Ascending aorta (tissue), 2 donors: Measurements from ENCODE around the gene ACSS3. TPM values are rescaled to one million over a fixed set of nuclear protein-coding genes. Genes with fewer than 3 reads are reported as not detected.
A peak's percentile ranks its signal among the peaks of the same experiment; 100 is the strongest.

Experiments
- DNase-seq, 2 donors: peaks; one replicate each; pipeline ENCODE4 v3.0.0-alpha.2; 2019; ENCODE audit warnings: low spot score in 2 of 2
- H3K27ac ChIP-seq, 2 donors: fragments of 200-600 bp; sonication (generic); one replicate each; pipeline ENCODE4 v1.5.1; 2016 to 2017; ENCODE audit warnings: mild to moderate bottlenecking in 1 of 2
- H3K27me3 ChIP-seq: fragments of 200-600 bp; sonication (generic); one replicate; pipeline ENCODE4 v1.5.1; 2017
- H3K36me3 ChIP-seq, 2 donors: fragments of 200-600 bp; sonication (generic); one replicate each; pipeline ENCODE4 v1.5.1; 2016
- H3K4me1 ChIP-seq, 2 donors: fragments of 200-600 bp; sonication (generic); one replicate each; pipeline ENCODE4 v1.5.1; 2016 to 2017; ENCODE audit warnings: mild to moderate bottlenecking in 1 of 2
- H3K4me3 ChIP-seq, 2 donors: fragments of 200-600 bp; sonication (generic); one replicate each; pipeline ENCODE4 v1.5.1; 2016 to 2017; ENCODE audit warnings: mild to moderate bottlenecking in 1 of 2
- H3K9me3 ChIP-seq, 2 donors: fragments of 200-600 bp; sonication (generic); one replicate each; pipeline ENCODE4 v1.5.1; 2016
- CTCF ChIP-seq, 3 experiments: fragments of 200-600 bp in 2 of 3; fragments of 450-650 bp in 1 of 3; sonication (generic) in 2 of 3; IDR thresholded peaks; one replicate each; pipeline ENCODE4 v1.5.1; 2016 to 2019; ENCODE audit warnings: antibody characterized with exemption in 3 of 3, mild to moderate bottlenecking in 1 of 3, moderate library complexity in 1 of 3
- intact Hi-C: fragments of 100-400 bp; cut with DNase I; formaldehyde crosslinking; loops from one replicate; pipeline ENCODE4 v1.15.1; 2023
- total RNA-seq: library from RNA; depleted of rRNA; stranded (reverse); fragments of >200 nt; gene quantifications from one replicate; pipeline ENCODE4 v1.1.0, GENCODE V29; 2016

ACSS3 gene
- total RNA-seq, 1 donor from 2014 or later: 11.6 TPM

GRCh38 chr12:81231574-81232368 is 153.9 kb downstream of the ACSS3 start:
- Histone ChIP-seq H3K27ac (no peak overlapping the region), H3K27me3 (no peaks in the 10 kb centered on the region), H3K9me3 (no peaks in the 10 kb centered on the region), H3K36me3 (peaks cover 0 to 6% of the 10 kb centered on the region in 2 donors), H3K4me3 (no peak overlapping the region), H3K4me1 (no peaks in the 10 kb centered on the region)
- intact Hi-C loops: no loop called here
- TF ChIP-seq CTCF (IDR thresholded peaks at IDR 0.05): no peak
- no peak for DNase-seq

GRCh38 chr12:81245458-81245857 is 167.6 kb downstream of the ACSS3 start:
- no peaks in the 10 kb centered on the region for H3K27me3 ChIP-seq
- intact Hi-C loops: no loop called here
- H3K9me3 ChIP-seq: no peaks in the 10 kb centered on the region
- no peak for DNase-seq
- TF ChIP-seq CTCF (IDR thresholded peaks at IDR 0.05): no peak
- no peak overlapping the region for H3K27ac ChIP-seq
- H3K4me3 ChIP-seq: no peak overlapping the region
- no peaks in the 10 kb centered on the region for H3K4me1 ChIP-seq
- no peaks in the 10 kb centered on the region for H3K36me3 ChIP-seq

GRCh38 chr12:81245907-81246570 is 168.2 kb downstream of the ACSS3 start:
- no peak for TF ChIP-seq CTCF (IDR thresholded peaks at IDR 0.05)

GRCh38 chr12:81249976-81250375 is 172.1 kb downstream of the ACSS3 start:
- Histone ChIP-seq H3K4me1 (no peaks in the 10 kb centered on the region), H3K36me3 (no peaks in the 10 kb centered on the region), H3K27me3 (no peaks in the 10 kb centered on the region), H3K27ac (no peak overlapping the region), H3K4me3 (no peak overlapping the region), H3K9me3 (no peaks in the 10 kb centered on the region)
- TF ChIP-seq CTCF (IDR thresholded peaks at IDR 0.05): no peak
- DNase-seq: no peak
- intact Hi-C loops: no loop called here

More at GRCh38 chr12:81245907-81246570, 168.2 kb downstream of the ACSS3 start:
- DNase-seq: no peak
- intact Hi-C loops: no loop called here
- H3K4me1 ChIP-seq: no peaks in the 10 kb centered on the region
- H3K27me3 ChIP-seq: no peaks in the 10 kb centered on the region
- H3K9me3 ChIP-seq: no peaks in the 10 kb centered on the region
- H3K4me3 ChIP-seq: no peak overlapping the region
- H3K27ac ChIP-seq: peak overlapping the region in 1 of 2 donors; percentile 2
- H3K36me3 ChIP-seq: no peaks in the 10 kb centered on the region

- H3K27ac ChIP-seq: no peak overlapping the region
- H3K36me3 ChIP-seq: no peaks in the 10 kb centered on the region
- no peak overlapping the region for H3K4me3 ChIP-seq
- no peaks in the 10 kb centered on the region for H3K9me3 ChIP-seq
- H3K27me3 ChIP-seq: no peaks in the 10 kb centered on the region
- no peak for TF ChIP-seq CTCF (IDR thresholded peaks at IDR 0.05)
- no peak for DNase-seq
- H3K4me1 ChIP-seq: no peaks in the 10 kb centered on the region
- intact Hi-C loops: no loop called here
These were observed 174.3 kb downstream of the ACSS3 start for GRCh38 chr12:81252228-81252627.
